Measurements from ENCODE around the gene ACAP3.

The ACAP3 gene

DNA sequence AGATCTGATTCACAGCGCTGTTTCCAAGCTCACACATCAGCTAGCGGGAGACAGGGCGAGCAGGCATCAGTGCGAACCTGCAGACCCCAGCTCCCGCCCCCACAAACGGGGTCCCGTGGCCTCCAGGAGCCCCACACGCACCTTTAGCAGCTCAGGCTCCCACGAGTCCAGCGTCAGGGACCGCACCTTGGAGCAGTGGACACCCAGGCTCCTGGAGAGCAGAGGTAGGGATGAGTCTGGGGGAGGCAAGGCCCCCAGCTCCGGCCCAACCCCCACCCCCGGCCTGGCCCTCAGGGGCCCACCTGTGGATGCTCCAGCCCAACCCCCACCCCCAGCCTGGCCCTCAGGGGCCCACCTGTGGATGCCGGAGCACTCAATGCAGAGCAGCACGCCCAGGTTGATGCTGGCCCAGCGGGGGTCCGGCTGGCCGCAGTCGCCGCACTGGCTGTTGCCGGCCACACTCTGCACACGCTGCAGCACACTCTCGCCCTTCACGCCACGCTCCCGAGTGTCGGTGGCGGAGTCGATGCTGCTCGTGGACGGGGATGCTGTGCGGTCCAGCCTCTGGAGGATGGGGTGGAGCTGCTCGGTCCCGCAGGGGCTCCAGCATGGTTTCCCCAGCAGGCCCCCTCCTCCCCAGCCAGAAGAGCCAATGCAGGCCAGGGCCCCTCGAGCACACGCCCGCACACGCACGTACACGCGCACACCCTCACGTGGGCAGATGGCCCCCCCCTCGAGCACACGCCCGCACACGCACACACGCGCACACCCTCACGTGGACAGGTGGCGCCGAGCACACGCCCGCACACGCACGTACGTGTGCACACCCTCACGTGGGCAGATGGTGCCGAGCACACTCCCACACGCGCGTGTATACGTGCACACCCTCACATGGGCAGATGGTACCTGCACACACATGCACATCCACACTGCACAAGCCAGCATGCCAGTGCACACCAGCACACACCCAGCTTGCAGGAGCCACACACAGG is 11.4 kb downstream of the ACAP3 start:
- DNase-seq (ENCODE audit: low read depth), result no peak

GRCh38 chr1:1295154-1295923 is 12.4 kb downstream of the ACAP3 start:
- TF ChIP-seq POLR2A (IDR thresholded peaks at IDR 0.05; ENCODE audit: extremely low read depth, insufficient read length) (no peak), MYC (IDR thresholded peaks at IDR 0.05; ENCODE audit: low read depth, low read length) (no peak), MAX (IDR thresholded peaks at IDR 0.05; ENCODE audit: low read depth, low read length) (no peak)
- TF ChIP-seq, protein P1, sequence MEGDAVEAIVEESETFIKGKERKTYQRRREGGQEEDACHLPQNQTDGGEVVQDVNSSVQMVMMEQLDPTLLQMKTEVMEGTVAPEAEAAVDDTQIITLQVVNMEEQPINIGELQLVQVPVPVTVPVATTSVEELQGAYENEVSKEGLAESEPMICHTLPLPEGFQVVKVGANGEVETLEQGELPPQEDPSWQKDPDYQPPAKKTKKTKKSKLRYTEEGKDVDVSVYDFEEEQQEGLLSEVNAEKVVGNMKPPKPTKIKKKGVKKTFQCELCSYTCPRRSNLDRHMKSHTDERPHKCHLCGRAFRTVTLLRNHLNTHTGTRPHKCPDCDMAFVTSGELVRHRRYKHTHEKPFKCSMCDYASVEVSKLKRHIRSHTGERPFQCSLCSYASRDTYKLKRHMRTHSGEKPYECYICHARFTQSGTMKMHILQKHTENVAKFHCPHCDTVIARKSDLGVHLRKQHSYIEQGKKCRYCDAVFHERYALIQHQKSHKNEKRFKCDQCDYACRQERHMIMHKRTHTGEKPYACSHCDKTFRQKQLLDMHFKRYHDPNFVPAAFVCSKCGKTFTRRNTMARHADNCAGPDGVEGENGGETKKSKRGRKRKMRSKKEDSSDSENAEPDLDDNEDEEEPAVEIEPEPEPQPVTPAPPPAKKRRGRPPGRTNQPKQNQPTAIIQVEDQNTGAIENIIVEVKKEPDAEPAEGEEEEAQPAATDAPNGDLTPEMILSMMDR (IDR thresholded peaks at IDR 0.05; ENCODE audit: low read depth, low read length), result no peak
- no peak overlapping the region for H3K4me3 ChIP-seq (ENCODE audit: low read depth, low read length)
- DNase-seq (ENCODE audit: low read depth), result no peak

More for the DNA sequence above, 11.4 kb downstream of the ACAP3 start:
- H3K4me3 ChIP-seq (ENCODE audit: low read depth, low read length), result no peak overlapping the region
- TF ChIP-seq POLR2A (IDR thresholded peaks at IDR 0.05; ENCODE audit: extremely low read depth, insufficient read length), result no peak
- no peak for TF ChIP-seq MYC (IDR thresholded peaks at IDR 0.05; ENCODE audit: low read depth, low read length)
- TF ChIP-seq, protein P1 (IDR thresholded peaks at IDR 0.05; ENCODE audit: low read depth, low read length), result no peak
- no peak for TF ChIP-seq MAX (IDR thresholded peaks at IDR 0.05; ENCODE audit: low read depth, low read length)

DNA sequence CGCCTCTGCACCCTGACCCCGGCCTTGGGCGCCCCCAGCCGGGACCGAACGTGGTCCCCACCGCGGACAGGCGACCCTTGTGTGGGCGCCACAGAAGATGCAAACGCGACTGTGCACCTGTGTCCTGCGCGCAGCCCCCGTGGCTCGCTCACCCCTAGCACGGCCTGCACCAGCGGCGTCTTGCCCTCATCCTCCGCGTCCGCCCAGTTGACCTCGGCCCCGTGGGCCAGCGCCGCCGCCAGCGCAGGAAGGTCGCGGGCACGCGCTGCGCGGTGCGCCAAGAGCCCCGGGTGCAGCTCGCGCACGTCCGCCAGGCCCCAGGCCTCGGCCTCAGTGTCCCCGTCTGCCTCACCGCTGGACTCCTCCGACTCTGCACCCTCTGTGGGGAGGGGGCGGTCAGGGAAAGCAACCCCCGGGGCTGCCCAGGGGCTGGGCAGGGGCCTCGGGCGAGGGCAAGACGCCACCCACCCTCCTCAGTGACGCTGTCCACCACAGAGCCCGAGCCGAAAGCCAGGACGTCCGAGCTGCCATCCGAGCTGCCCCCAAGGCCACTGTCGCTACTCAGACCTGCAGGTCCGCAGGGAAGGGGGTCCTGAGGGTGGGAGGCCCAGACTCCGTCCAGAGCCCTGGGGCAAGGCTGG is 13.4 kb downstream of the ACAP3 start:
- no peak for TF ChIP-seq MAX (IDR thresholded peaks at IDR 0.05; ENCODE audit: low read depth, low read length)
- no peak for TF ChIP-seq POLR2A (IDR thresholded peaks at IDR 0.05; ENCODE audit: extremely low read depth, insufficient read length)
- no peak for TF ChIP-seq MYC (IDR thresholded peaks at IDR 0.05; ENCODE audit: low read depth, low read length)
- DNase-seq (ENCODE audit: low read depth), result no peak
- no peak overlapping the region for H3K4me3 ChIP-seq (ENCODE audit: low read depth, low read length)

DNA sequence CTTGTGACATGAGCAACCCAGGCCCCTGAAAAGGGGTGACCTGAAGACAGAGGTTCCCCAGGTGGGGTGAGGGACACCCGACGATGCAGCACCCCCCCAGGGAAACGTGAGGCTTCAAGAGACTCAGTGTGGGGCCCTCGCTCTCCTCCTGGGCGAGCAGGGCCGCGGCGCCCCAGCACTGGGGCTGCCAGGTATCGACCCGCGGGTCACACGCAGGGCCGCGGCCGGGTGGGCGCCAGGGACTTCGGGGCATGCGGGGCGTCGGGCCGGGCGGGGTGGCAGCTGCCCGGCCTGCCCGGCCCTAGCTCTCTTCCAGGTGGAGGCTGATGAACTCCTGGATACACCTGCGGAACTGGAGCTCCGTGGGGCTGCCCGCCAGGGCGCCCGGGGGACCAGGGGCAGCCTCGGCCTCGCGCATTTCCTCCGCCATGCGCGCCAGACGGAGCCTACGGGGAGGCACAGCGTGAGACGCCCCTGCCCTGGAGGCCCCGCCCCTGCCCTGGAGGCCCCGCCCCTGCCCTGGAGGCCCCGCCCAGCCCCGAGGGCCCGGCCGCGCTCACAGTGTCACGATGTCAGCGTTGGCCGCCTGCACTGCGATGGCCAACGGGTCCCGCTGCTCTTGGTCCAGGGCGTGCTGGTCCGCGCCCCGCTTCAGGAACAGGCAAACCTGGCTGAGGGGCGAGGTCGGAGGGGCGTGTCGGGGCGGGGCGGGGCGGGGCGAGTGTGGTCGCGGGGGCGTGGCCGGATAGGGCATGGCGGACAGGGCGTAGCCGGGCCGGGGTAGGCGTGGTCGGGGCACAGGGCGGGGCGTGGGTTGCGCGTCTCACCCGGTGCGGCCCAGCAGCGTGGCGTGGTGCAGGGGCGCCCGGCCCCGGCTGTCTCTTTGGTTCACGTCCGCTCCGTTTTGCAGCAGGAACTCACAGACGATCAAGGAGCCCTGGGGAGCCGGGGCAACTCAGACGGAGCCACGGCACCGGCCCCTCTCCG is 14.2 kb downstream of the ACAP3 start:
- TF ChIP-seq, protein P1 (IDR thresholded peaks at IDR 0.05; ENCODE audit: low read depth, low read length), result no peak
- TF ChIP-seq MYC (IDR thresholded peaks at IDR 0.05; ENCODE audit: low read depth, low read length) (no peak), POLR2A (IDR thresholded peaks at IDR 0.05; ENCODE audit: extremely low read depth, insufficient read length) (no peak), MAX (IDR thresholded peaks at IDR 0.05; ENCODE audit: low read depth, low read length) (no peak)
- no peak for DNase-seq (ENCODE audit: low read depth)
- H3K4me3 ChIP-seq (ENCODE audit: low read depth, low read length), result no peak overlapping the region

- H3K4me3 ChIP-seq (ENCODE audit: low read depth, low read length), result no peak overlapping the region
- no peak for DNase-seq (ENCODE audit: low read depth)
- TF ChIP-seq MYC (IDR thresholded peaks at IDR 0.05; ENCODE audit: low read depth, low read length) (no peak), MAX (IDR thresholded peaks at IDR 0.05; ENCODE audit: low read depth, low read length) (no peak), POLR2A (IDR thresholded peaks at IDR 0.05; ENCODE audit: extremely low read depth, insufficient read length) (no peak)
- TF ChIP-seq, protein P1 (IDR thresholded peaks at IDR 0.05; ENCODE audit: low read depth, low read length), result no peak
These were observed 14.9 kb downstream of the ACAP3 start for GRCh38 chr1:1292851-1293250.
